AML-193 (cell line): ENCODE measurements around the gene PDGFB.

Source experiments
- DNase-seq, 2 experiments: peaks; one replicate each; lab custom pipeline; 2025; lab: John Stamatoyannopoulos, UW

The PDGFB gene

GRCh38 chr22:39239561-39240423, 5.0 kb downstream of the PDGFB start:
- DNase-seq: no peak

- no peak for DNase-seq
Observed at GRCh38 chr22:39238966-39239505, 5.7 kb downstream of the PDGFB start.

- DNase-seq: no peak
Observed at GRCh38 chr22:39238561-39238960, 6.2 kb downstream of the PDGFB start.

GRCh38 chr22:39238101-39238466, 6.7 kb downstream of the PDGFB start:
- no peak for DNase-seq

- no peak for DNase-seq
Observed at GRCh38 chr22:39237318-39238100, 7.3 kb downstream of the PDGFB start.

GRCh38 chr22:39236321-39237317, 8.2 kb downstream of the PDGFB start:
- peak; percentile 3 to 14 for DNase-seq

GRCh38 chr22:39234867-39235687, 9.7 kb downstream of the PDGFB start:
- DNase-seq: no peak

GRCh38 chr22:39234472-39234787, 10.4 kb downstream of the PDGFB start:
- no peak for DNase-seq

- DNase-seq: no peak
Observed at GRCh38 chr22:39233710-39234471, 10.9 kb downstream of the PDGFB start.

GRCh38 chr22:39232806-39233709, 11.7 kb downstream of the PDGFB start:
- DNase-seq: no peak

- no peak for DNase-seq
Observed at GRCh38 chr22:39232246-39232645, 12.5 kb downstream of the PDGFB start.

GRCh38 chr22:39231197-39231950, 13.4 kb downstream of the PDGFB start:
- DNase-seq: no peak

GRCh38 chr22:39230261-39231196, 14.3 kb downstream of the PDGFB start:
- no peak for DNase-seq

GRCh38 chr22:39229688-39230260, 15.0 kb downstream of the PDGFB start:
- DNase-seq: no peak

- no peak for DNase-seq
Observed at GRCh38 chr22:39229075-39229474, 15.7 kb downstream of the PDGFB start.

GRCh38 chr22:39227542-39228272, 17.1 kb downstream of the PDGFB start:
- DNase-seq: no peak
